HepG2 (cell line): ENCODE data around the gene ACADSB. TPM values are rescaled to one million over a fixed set of nuclear protein-coding genes. Genes with fewer than 3 reads are reported as not detected.

ENCODE experiments used
- CEBPZ ChIP-seq: IDR thresholded peaks from 2 replicates; pipeline ENCODE4 v1.6.1; 2012; ENCODE audit warnings: low read length, improper control_type of control experiment
- CHD2 ChIP-seq: IDR thresholded peaks from 2 replicates; pipeline ENCODE4 v1.6.1; 2011; ENCODE audit warnings: low read depth, low read length, improper control_type of control experiment
- ESRRA ChIP-seq: sonication (generic); formaldehyde crosslinking; IDR thresholded peaks from 2 replicates; pipeline ENCODE4 v1.5.1; 2020; ENCODE audit warnings: mild to moderate bottlenecking, low read depth, missing genetic modification reagents
- HMG20B ChIP-seq: conservative IDR thresholded peaks from 2 replicates; pipeline ENCODE4 v1.6.1; 2016; ENCODE audit warnings: missing genetic modification reagents, missing compliant biosample characterization
- KIAA2018 ChIP-seq: sonication (generic); formaldehyde crosslinking; IDR thresholded peaks from 2 replicates; pipeline ENCODE4 v1.5.0; 2020; ENCODE audit warnings: mild to moderate bottlenecking, missing genetic modification reagents, borderline replicate concordance
- NFIB ChIP-seq: sonication (generic); formaldehyde crosslinking; IDR thresholded peaks from 2 replicates; pipeline ENCODE4 v1.9.0; 2021; ENCODE audit warnings: missing genetic modification reagents, mild to moderate bottlenecking, borderline replicate concordance
- PHF5A ChIP-seq: IDR thresholded peaks from one replicate; pipeline ENCODE4 v1.6.1; 2018; ENCODE audit warnings: low read depth, missing genetic modification reagents; ENCODE audit not compliant: unreplicated experiment
- PLRG1 ChIP-seq: fragments of 450-650 bp; conservative IDR thresholded peaks from 2 replicates; pipeline ENCODE4 v1.6.1; 2016
- RXRB ChIP-seq: IDR thresholded peaks from 2 replicates; pipeline ENCODE4 v1.6.1; 2016; ENCODE audit warnings: borderline replicate concordance, missing genetic modification reagents, missing compliant biosample characterization
- SMARCE1 ChIP-seq: fragments of 450-650 bp; IDR thresholded peaks from 2 replicates; pipeline ENCODE4 v1.6.1; 2017; ENCODE audit warnings: borderline replicate concordance
- TAF15 ChIP-seq: fragments of 200-400 bp; formaldehyde crosslinking; IDR thresholded peaks from one replicate; pipeline ENCODE4 v1.6.1; 2018; ENCODE audit warnings: mild to moderate bottlenecking, low read depth, low read length; ENCODE audit not compliant: poor library complexity, severe bottlenecking
- XRCC5 ChIP-seq: fragments of 200-400 bp; formaldehyde crosslinking; optimal IDR thresholded peaks from 2 replicates; pipeline ENCODE3; 2017; ENCODE audit warnings: mild to moderate bottlenecking, low read length
- ZIK1 ChIP-seq: sonication (generic); formaldehyde crosslinking; IDR thresholded peaks from 2 replicates; pipeline ENCODE4 v1.5.0; 2020; ENCODE audit warnings: mild to moderate bottlenecking, low read depth, missing genetic modification reagents, borderline replicate concordance
- ZNF30 ChIP-seq: sonication (generic); formaldehyde crosslinking; IDR thresholded peaks from 2 replicates; pipeline ENCODE4 v1.5.0; 2020; ENCODE audit warnings: mild to moderate bottlenecking, missing genetic modification reagents
- ZNF501 ChIP-seq: sonication (generic); formaldehyde crosslinking; IDR thresholded peaks from 2 replicates; pipeline ENCODE4 v1.5.1; 2020; ENCODE audit warnings: mild to moderate bottlenecking, moderate library complexity, missing genetic modification reagents
- ZNF558 ChIP-seq: sonication (generic); formaldehyde crosslinking; IDR thresholded peaks from 2 replicates; pipeline ENCODE4 v1.9.0; 2022; ENCODE audit warnings: mild to moderate bottlenecking, missing genetic modification reagents, borderline replicate concordance
- polyA plus RNA-seq, 8 experiments: library from polyadenylated mRNA; depleted of rRNA in 3 of 8; stranded (reverse) in 7 of 8; unstranded in 1 of 8; fragments of >200 nt; fragmentation: Illumina TruSeq in 4 of 8; extraction: Trizol in 4 of 8; gene quantifications; 2 replicates each; pipeline versions ENCODE4 v1.2.1 to v1.2.3, GENCODE V29; 2011 to 2016; ENCODE audit warnings: low read depth in 4 of 8, missing spikeins in 1 of 8, mixed read lengths in 1 of 8; ENCODE audit not compliant: insufficient read depth in 1 of 8
- total RNA-seq, 5 experiments: library from RNA; depleted of rRNA; stranded (reverse); fragments of >200 nt; fragmentation: Illumina TruSeq; extraction: Trizol; gene quantifications; 2 replicates each; pipeline ENCODE4 v1.2.3, GENCODE V29; 2016; ENCODE audit warnings: low read depth in 1 of 5
- TF ChIP-seq, protein P1 (sequence below): sonication (generic); formaldehyde crosslinking; IDR thresholded peaks from 2 replicates; pipeline ENCODE4 v1.4.0; 2020; ENCODE audit warnings: mild to moderate bottlenecking, missing genetic modification reagents

Gene ACADSB
- total and polyA plus RNA-seq, 2 of the 13 experiments (the other 11 are each of a cell fraction or from before 2014, with no cell fraction given): 80.0 to 87.6 TPM

- TF ChIP-seq KIAA2018 (CRISPR knock-in tag) (no peak), RXRB (CRISPR knock-in tag) (peak; percentile 15; the same call in 1 of the 2 replicates), XRCC5 (peak; percentile 92), NFIB (no peak), PHF5A (CRISPR knock-in tag) (no peak), ESRRA (CRISPR knock-in tag) (no peak), ZNF30 (CRISPR knock-in tag) (no peak), ZNF558 (CRISPR knock-in tag) (peak; percentile 78; the same call in 1 of the 2 replicates), HMG20B (no peak), ZIK1 (CRISPR knock-in tag) (peak; percentile 83), CHD2 (peak; percentile 47; the same call in 1 of the 2 replicates), PLRG1 (no peak), ZNF501 (peak; percentile 57; the same call in 1 of the 2 replicates), CEBPZ (no peak), SMARCE1 (no peak), TAF15 (peak; percentile 42)
- TF ChIP-seq, protein P1, sequence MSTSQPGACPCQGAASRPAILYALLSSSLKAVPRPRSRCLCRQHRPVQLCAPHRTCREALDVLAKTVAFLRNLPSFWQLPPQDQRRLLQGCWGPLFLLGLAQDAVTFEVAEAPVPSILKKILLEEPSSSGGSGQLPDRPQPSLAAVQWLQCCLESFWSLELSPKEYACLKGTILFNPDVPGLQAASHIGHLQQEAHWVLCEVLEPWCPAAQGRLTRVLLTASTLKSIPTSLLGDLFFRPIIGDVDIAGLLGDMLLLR (CRISPR knock-in tag): peak; percentile 75
Observed at GRCh38 chr10:122980209-122981065, 28.4 kb upstream of the ACADSB start, which contains the start of gene PSTK (continued).
